ENCODE data around the gene GTF2A2. TPM values are rescaled to one million over a fixed set of nuclear protein-coding genes. Genes with fewer than 3 reads are reported as not detected.
A peak's percentile ranks its signal among the peaks of the same experiment; 100 is the strongest.

The GTF2A2 gene
- polyA plus RNA-seq, 1 donor (not counting 4 experiments of a cell fraction or from before 2014, with no cell fraction given): 77.8 TPM

DNA sequence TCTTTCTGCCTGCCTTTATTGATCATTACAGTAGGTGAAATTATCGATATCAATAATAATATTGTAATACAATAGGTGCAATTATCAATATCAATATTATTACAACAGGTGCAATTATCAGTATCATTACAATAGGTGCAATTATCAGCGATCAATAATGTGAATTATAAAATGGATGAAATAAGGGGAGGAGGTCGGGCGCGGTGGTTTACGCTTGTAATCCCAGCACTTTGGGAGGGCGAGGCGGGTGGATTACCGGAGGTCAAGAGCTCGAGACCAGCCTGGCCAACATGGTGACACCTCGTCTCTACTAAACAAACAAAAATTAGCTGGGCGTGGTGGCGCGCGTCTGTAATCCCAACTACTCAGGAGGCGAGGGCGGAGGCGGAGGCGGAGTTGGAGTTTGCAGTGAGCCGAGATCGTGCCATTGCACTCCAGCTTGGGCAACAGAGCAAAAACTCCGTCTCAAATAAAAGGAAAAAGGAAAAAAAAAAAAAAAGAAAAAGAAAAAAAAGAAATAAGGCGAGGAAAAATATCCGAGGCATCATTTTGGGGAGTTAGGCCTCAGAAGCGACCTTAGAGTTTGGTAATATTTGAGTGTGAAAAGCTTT, 32.4 kb upstream of the GTF2A2 start:
- FAIRE-seq: no peak
- dilution Hi-C loops (cut with MboI; ENCODE audit: extremely low pct_ligation_motif_present, low sequenced_read_pairs): no loop called here

GRCh38 chr15:59688782-59689625, 31.7 kb upstream of the GTF2A2 start, which contains the start of gene BNIP2:
Gene BNIP2 (minus strand): TSS chr15:59689320. CDS start chr15:59682457, 6,863 bp downstream.
- H3K79me2 ChIP-seq (ENCODE audit: control insufficient read depth, insufficient read depth, low read length): peaks cover 51% of the 10 kb centered on the region
- dilution Hi-C loops (cut with MboI; ENCODE audit: extremely low pct_ligation_motif_present, low sequenced_read_pairs): no loop called here

More for the DNA sequence above, 32.4 kb upstream of the GTF2A2 start:
- Histone ChIP-seq H3K27me3 (ENCODE audit: control insufficient read depth, extremely low read depth, insufficient read depth, low read length) (no peaks in the 10 kb centered on the region), H3K36me3 (ENCODE audit: control insufficient read depth in 2 of 2, extremely low read depth in 1 of 2, insufficient read depth in 2 of 2, low read length in 2 of 2) (peaks cover 0 to 4% of the 10 kb centered on the region in 2 experiments), H3K4me3 (ENCODE audit: control insufficient read depth in 2 of 3, extremely low read depth in 1 of 3, insufficient read depth in 2 of 3, low read depth in 1 of 3, low read length in 3 of 3) (peak overlapping the region; percentile 83 to 96 (median 88)), H2AFZ (ENCODE audit: control insufficient read depth, low read length) (peak overlapping the region; percentile 45), H3K27ac (ENCODE audit: control insufficient read depth, insufficient read depth, low read length) (peak overlapping the region; percentile 87), H3K9me3 (ENCODE audit: control insufficient read depth, low read depth, low read length) (no peaks in the 10 kb centered on the region), H3K4me2 (ENCODE audit: control insufficient read depth, extremely low read depth, insufficient read depth, low read depth, low read length) (peak overlapping the region; percentile 93), H4K20me1 (ENCODE audit: control insufficient read depth, extremely low read depth, insufficient read depth, low read length) (peaks cover 7% of the 10 kb centered on the region), H3K9me1 (ENCODE audit: control insufficient read depth, extremely low read depth, insufficient read depth, low read length) (no peaks in the 10 kb centered on the region), H3K9ac (ENCODE audit: control insufficient read depth, extremely low read depth, insufficient read depth, low read length) (peak overlapping the region; percentile 99), H3K79me2 (ENCODE audit: control insufficient read depth, insufficient read depth, low read length) (peaks cover 43% of the 10 kb centered on the region), H3K4me1 (ENCODE audit: control insufficient read depth, extremely low read depth, insufficient read depth, low read length) (peaks cover 24% of the 10 kb centered on the region)
- TF ChIP-seq, protein P1, sequence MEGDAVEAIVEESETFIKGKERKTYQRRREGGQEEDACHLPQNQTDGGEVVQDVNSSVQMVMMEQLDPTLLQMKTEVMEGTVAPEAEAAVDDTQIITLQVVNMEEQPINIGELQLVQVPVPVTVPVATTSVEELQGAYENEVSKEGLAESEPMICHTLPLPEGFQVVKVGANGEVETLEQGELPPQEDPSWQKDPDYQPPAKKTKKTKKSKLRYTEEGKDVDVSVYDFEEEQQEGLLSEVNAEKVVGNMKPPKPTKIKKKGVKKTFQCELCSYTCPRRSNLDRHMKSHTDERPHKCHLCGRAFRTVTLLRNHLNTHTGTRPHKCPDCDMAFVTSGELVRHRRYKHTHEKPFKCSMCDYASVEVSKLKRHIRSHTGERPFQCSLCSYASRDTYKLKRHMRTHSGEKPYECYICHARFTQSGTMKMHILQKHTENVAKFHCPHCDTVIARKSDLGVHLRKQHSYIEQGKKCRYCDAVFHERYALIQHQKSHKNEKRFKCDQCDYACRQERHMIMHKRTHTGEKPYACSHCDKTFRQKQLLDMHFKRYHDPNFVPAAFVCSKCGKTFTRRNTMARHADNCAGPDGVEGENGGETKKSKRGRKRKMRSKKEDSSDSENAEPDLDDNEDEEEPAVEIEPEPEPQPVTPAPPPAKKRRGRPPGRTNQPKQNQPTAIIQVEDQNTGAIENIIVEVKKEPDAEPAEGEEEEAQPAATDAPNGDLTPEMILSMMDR (optimal IDR thresholded peaks at IDR 0.05 in 1 of 3, IDR thresholded peaks at IDR 0.05 in 1 of 3, conservative IDR thresholded peaks at IDR 0.05 in 1 of 3; ENCODE audit: extremely low read depth in 1 of 3, insufficient read depth in 2 of 3, low read length in 3 of 3): no peak
- TF ChIP-seq EZH2 (IDR thresholded peaks at IDR 0.05; ENCODE audit: low read length): no peak
- no peak for DNase-seq (ENCODE audit: low read depth, low spot score)

More at GRCh38 chr15:59688782-59689625, 31.7 kb upstream of the GTF2A2 start, which contains the start of gene BNIP2:
- Histone ChIP-seq H3K27me3 (ENCODE audit: control insufficient read depth, extremely low read depth, insufficient read depth, low read length) (no peaks in the 10 kb centered on the region), H3K9me1 (ENCODE audit: control insufficient read depth, extremely low read depth, insufficient read depth, low read length) (no peaks in the 10 kb centered on the region), H3K36me3 (ENCODE audit: control insufficient read depth in 2 of 2, extremely low read depth in 1 of 2, insufficient read depth in 2 of 2, low read length in 2 of 2) (peaks cover 0 to 4% of the 10 kb centered on the region in 2 experiments), H3K9ac (ENCODE audit: control insufficient read depth, extremely low read depth, insufficient read depth, low read length) (peak within 1 kb of the TSS; percentile 99), H3K4me1 (ENCODE audit: control insufficient read depth, extremely low read depth, insufficient read depth, low read length) (peaks cover 24% of the 10 kb centered on the region), H2AFZ (ENCODE audit: control insufficient read depth, low read length) (peak within 1 kb of the TSS; percentile 45), H3K9me3 (ENCODE audit: control insufficient read depth, low read depth, low read length) (no peaks in the 10 kb centered on the region), H3K27ac (ENCODE audit: control insufficient read depth, insufficient read depth, low read length) (peak within 1 kb of the TSS; percentile 87), H3K4me2 (ENCODE audit: control insufficient read depth, extremely low read depth, insufficient read depth, low read depth, low read length) (peak within 1 kb of the TSS; percentile 93), H4K20me1 (ENCODE audit: control insufficient read depth, extremely low read depth, insufficient read depth, low read length) (peaks cover 14% of the 10 kb centered on the region), H3K4me3 (ENCODE audit: control insufficient read depth in 2 of 3, extremely low read depth in 1 of 3, insufficient read depth in 2 of 3, low read depth in 1 of 3, low read length in 3 of 3) (peak within 1 kb of the TSS; percentile 83 to 96 (median 88))
- peak; percentile 67 for FAIRE-seq
- TF ChIP-seq, protein P1 (optimal IDR thresholded peaks at IDR 0.05 in 1 of 3, IDR thresholded peaks at IDR 0.05 in 1 of 3, conservative IDR thresholded peaks at IDR 0.05 in 1 of 3; ENCODE audit: extremely low read depth in 1 of 3, insufficient read depth in 2 of 3, low read length in 3 of 3): no peak
- TF ChIP-seq EZH2 (IDR thresholded peaks at IDR 0.05; ENCODE audit: low read length): no peak
- DNase-seq (ENCODE audit: low read depth, low spot score): peak; percentile 76

All from keratinocyte (primary cell).